ENCODE data around the gene DIS3L2.

The DIS3L2 gene

GRCh38 chr2:231961349-231962166 is at the start of gene DIS3L2:
DIS3L2 (plus strand) TSS chr2:231961713; CDS start chr2:232014928, 53,215 bp downstream.
- H3K4me3 ChIP-seq (ENCODE audit: low read depth, low read length) = peak within 1 kb of the TSS; percentile 94
- peak; percentile 31 for DNase-seq (ENCODE audit: low read depth)

- no peak overlapping the region for H3K4me3 ChIP-seq (ENCODE audit: low read depth, low read length)
- DNase-seq (ENCODE audit: low read depth) = no peak
Observed at GRCh38 chr2:231914077-231914690, 47.3 kb upstream of the DIS3L2 start.

DNA sequence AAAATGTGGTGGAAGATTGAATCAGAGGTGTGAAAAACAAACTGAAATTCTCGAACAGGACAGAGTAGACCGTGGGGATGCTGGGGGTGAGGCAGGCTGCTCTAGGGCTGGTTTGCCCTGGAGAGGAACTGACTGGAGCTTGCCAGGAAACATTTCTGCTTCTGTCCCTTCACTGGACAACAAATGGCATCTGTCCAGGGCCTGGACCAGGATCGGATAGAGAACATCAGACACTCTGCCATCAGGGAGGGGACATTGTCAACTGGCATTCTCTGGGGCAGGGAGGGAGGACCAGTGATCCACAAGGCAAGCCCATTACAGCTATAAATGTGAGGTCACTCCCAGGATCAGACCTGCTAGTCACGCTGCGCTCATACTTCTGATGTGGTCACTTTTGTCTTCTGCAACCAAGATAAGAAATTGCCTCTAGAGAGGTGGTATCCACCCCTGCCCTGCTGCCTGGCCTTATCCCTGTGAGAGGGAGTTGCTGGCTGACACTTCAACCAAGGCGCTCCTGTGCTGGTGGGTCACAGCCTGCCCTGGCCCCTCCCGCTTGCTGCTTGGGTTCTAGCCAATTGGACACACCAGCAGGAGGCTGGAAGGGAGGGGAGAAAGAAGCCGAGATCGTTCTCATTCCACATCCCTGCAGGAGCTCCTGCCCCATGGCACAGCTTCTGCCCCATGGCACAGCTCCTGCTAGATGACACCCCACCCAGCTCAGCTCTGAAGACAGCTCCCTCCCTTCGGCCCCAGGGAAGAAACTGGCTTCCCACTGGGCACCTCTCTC is 44.0 kb upstream of the DIS3L2 start:
- no peak overlapping the region for H3K4me3 ChIP-seq (ENCODE audit: low read depth, low read length)
- DNase-seq (ENCODE audit: low read depth) = no peak

GRCh38 chr2:231918501-231919330 is 42.8 kb upstream of the DIS3L2 start:
- DNase-seq (ENCODE audit: low read depth) = no peak

GRCh38 chr2:231919341-231920035 is 42.0 kb upstream of the DIS3L2 start:
- H3K4me3 ChIP-seq (ENCODE audit: low read depth, low read length) = no peak overlapping the region
- no peak for DNase-seq (ENCODE audit: low read depth)

More at GRCh38 chr2:231918501-231919330, 42.8 kb upstream of the DIS3L2 start:
- no peak overlapping the region for H3K4me3 ChIP-seq (ENCODE audit: low read depth, low read length)

DNA sequence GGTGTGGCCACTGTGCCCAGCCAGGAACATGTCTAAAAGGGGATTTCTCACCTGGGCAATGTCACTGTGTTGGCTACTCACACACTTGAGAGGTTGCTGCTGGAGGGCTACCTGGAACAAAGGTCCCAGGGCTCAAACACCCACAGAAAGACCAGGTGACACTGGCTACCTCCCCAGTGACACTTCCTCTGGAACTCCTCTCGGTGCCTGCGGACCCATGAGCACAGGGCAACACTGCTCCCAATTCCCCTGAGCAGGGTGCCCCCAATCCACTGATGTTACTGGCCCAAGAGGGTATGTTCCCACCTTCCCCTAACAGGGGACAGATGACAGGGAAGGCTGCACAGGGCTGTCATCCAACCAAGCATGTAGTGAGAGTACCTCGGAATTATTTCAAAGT is 41.1 kb upstream of the DIS3L2 start:
- DNase-seq (ENCODE audit: low read depth) = no peak
- no peak overlapping the region for H3K4me3 ChIP-seq (ENCODE audit: low read depth, low read length)

GRCh38 chr2:231920795-231921194 is 40.7 kb upstream of the DIS3L2 start:
- no peak for DNase-seq (ENCODE audit: low read depth)
- H3K4me3 ChIP-seq (ENCODE audit: low read depth, low read length) = no peak overlapping the region

DNA sequence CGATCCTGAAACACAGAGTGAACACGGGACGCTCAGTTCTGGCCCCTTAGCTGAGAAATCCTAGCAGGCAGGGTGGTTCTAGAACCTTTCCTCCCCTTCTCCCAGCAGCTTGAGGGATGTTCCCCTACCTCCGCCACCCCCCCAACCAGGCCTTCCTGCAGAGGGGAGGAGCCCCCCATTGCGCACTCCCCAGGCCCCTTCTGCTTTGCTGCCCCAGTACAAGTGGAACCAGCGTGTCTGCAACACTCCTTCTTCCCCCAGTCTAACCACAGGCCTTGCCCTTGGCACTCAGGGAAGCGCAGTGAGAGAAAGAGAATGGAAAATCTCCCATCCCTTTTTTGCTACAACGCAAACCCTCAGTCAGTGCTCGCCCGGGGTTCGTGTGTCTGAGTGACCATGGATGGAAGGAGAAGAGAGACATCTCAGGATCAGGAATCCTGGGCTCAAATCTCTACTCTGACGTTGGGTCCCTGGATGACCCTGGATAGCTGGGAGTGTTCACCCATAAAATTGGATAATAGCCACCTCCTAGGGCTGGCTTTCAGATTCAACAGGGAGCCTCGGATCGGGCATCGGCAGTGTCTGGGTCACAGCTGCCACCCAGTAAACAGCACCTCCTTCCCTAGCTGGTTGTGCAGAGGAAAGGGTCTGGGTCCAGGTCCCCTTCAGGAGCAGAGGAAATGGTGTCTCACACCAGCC is 39.1 kb upstream of the DIS3L2 start:
- no peak for DNase-seq (ENCODE audit: low read depth)
- H3K4me3 ChIP-seq (ENCODE audit: low read depth, low read length) = no peak overlapping the region

DNA sequence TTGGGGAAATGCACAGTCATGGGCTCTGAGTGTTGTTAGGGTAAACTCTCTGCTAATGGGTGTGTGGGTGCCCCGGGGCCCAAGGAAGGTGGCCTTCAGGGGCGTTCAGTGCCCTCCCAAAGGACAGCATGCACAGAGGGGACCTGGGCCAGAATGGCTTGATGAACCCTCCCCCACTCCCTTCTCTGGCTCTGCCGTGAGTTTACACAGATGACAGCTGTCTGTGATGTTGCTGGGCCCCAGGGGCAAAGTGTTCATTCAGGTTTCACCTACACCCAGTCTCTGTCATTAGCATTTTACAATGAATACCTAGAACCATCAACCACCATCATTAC is 38.5 kb upstream of the DIS3L2 start:
- no peak for DNase-seq (ENCODE audit: low read depth)
- H3K4me3 ChIP-seq (ENCODE audit: low read depth, low read length) = no peak overlapping the region

- H3K4me3 ChIP-seq (ENCODE audit: low read depth, low read length) = no peak overlapping the region
- no peak for DNase-seq (ENCODE audit: low read depth)
Observed at GRCh38 chr2:231923951-231924888, 37.3 kb upstream of the DIS3L2 start.

GRCh38 chr2:231924889-231925275 is 36.6 kb upstream of the DIS3L2 start:
- no peak for DNase-seq (ENCODE audit: low read depth)
- H3K4me3 ChIP-seq (ENCODE audit: low read depth, low read length) = no peak overlapping the region

DNA sequence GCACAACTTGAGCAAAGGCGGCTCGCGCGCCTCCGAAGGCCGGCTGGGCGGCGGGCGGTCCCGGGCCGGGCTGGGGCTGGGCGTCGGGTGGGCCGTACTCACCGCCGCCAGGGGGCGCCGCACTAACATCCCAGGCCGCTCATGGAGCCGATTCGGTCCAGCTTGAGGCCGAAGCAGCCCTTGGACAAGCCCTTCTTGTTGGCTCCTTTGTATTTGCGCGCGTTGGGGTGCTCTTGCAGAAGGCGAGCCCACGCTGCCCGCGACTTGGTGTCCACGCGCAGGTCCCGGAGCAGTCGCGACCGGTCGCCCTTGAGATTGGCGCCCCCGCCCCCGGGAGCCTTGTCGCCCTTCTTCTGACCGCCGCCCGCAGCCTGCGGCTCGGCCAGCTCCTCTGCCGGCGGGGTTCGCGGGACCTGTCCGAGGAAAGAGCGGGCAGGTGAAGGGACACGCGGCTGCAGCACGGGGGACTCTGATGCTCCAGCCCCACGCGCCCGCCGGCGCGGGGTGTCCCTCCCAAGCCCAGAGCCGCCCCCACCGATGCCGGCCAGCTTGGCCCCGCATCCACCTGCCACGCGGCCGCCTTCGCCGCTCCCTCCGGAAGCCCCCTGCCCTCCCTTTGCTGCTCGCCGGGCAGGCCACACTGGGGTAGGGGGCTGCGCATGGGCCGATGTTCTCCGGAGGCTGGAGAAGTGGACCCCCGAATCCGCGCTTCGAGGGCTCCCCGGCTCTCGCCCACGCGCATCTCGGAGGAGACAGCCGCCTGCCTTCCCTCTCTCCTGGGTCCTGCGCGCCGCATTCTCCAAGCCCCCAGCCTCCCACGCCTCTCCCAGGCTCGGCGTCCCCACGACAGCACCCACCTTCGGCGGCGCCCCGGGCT is 36.0 kb upstream of the DIS3L2 start:
- H3K4me3 ChIP-seq (ENCODE audit: low read depth, low read length) = peak overlapping the region; percentile 41
- DNase-seq (ENCODE audit: low read depth) = peak; percentile 42

- DNase-seq (ENCODE audit: low read depth) = no peak
- H3K4me3 ChIP-seq (ENCODE audit: low read depth, low read length) = peak within 1 kb of the TSS; percentile 41
Observed at GRCh38 chr2:231926180-231926741, 35.3 kb upstream of the DIS3L2 start, which contains the start of gene NPPC. NPPC (minus strand) TSS chr2:231926396; CDS start chr2:231926249, 147 bp downstream.

- peak overlapping the region; percentile 41 for H3K4me3 ChIP-seq (ENCODE audit: low read depth, low read length)
- no peak for DNase-seq (ENCODE audit: low read depth)
Observed at GRCh38 chr2:231926761-231927565, 34.5 kb upstream of the DIS3L2 start.

GRCh38 chr2:231927566-231927890 is 34.0 kb upstream of the DIS3L2 start:
- DNase-seq (ENCODE audit: low read depth) = no peak
- H3K4me3 ChIP-seq (ENCODE audit: low read depth, low read length) = no peak overlapping the region

Measured in skeletal muscle cell (primary cell).